ENCODE data around the gene NOL12.

Gene NOL12

DNA sequence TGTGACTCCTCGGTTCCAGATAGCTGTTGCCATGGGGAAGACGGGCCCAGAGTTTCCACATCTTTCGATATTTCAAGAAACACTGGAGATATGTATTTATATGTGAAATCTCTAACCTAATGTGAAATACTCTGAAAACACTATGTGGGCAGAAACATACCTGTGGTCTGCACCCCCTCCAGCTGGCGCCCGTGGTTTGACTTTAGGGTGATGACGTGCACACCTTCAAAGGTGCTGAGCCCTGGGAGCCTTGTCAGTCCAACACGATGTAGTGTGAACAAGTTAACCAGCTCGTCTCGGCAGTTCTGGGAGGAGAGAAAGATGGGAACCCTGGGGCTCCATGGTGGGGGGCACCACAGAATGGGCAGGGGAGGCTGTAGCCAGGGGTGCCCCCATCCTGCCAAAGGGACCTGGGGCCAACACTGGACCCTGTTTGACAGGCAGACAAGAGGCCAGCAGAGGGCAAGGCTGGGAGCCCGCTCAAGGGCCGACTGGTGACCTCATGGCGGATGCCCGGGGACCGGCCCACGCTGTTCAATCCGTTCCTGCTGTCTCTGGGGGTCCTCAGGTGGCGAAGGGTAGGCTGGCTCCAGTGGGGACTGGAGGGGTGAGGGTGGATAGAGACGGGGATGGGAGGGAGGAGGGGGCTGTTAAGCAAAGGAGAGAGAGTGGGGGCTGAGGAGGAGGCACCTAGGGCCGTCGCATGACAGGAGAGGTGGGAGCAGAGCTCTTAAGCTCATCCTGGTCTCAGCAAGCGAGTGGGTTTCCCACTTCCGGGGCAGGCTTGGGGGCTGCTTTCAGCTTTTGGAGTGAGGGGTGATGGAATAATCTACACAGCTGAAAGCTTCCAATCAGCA, 54.5 kb downstream of the NOL12 start:
- TF ChIP-seq, protein P1, sequence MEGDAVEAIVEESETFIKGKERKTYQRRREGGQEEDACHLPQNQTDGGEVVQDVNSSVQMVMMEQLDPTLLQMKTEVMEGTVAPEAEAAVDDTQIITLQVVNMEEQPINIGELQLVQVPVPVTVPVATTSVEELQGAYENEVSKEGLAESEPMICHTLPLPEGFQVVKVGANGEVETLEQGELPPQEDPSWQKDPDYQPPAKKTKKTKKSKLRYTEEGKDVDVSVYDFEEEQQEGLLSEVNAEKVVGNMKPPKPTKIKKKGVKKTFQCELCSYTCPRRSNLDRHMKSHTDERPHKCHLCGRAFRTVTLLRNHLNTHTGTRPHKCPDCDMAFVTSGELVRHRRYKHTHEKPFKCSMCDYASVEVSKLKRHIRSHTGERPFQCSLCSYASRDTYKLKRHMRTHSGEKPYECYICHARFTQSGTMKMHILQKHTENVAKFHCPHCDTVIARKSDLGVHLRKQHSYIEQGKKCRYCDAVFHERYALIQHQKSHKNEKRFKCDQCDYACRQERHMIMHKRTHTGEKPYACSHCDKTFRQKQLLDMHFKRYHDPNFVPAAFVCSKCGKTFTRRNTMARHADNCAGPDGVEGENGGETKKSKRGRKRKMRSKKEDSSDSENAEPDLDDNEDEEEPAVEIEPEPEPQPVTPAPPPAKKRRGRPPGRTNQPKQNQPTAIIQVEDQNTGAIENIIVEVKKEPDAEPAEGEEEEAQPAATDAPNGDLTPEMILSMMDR (conservative IDR thresholded peaks at IDR 0.05; ENCODE audit: low read depth, low read length): no peak
- DNase-seq (ENCODE audit: low read depth): peak; percentile 30
- H3K4me3 ChIP-seq (ENCODE audit: low read depth, low read length): no peak overlapping the region

DNA sequence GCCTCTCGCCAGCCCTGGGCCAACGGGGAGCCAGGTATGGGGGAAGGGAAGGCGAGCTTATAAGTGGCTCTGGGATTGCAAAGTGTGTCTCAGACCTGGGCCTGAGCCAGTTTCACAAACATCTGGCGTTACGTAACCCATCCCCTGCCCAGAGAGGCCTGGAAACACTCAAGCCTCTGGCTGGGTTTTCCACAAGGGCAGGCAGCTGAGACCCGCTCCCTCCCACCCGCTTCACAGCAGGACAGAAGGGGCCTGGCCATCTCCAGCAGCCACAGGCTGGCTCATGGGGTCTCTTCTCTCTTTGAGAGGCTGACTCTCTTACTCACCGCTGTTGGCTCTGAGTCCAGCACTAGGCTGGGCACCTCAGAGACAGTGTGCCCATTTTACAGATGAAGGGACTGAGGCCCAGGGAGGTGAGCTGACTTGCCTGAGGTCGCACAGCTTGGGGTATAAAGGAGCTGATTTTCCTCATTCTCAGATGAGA, 55.2 kb downstream of the NOL12 start:
- TF ChIP-seq, protein P1 (conservative IDR thresholded peaks at IDR 0.05; ENCODE audit: low read depth, low read length): no peak
- peak; percentile 99 for DNase-seq (ENCODE audit: low read depth)

DNA sequence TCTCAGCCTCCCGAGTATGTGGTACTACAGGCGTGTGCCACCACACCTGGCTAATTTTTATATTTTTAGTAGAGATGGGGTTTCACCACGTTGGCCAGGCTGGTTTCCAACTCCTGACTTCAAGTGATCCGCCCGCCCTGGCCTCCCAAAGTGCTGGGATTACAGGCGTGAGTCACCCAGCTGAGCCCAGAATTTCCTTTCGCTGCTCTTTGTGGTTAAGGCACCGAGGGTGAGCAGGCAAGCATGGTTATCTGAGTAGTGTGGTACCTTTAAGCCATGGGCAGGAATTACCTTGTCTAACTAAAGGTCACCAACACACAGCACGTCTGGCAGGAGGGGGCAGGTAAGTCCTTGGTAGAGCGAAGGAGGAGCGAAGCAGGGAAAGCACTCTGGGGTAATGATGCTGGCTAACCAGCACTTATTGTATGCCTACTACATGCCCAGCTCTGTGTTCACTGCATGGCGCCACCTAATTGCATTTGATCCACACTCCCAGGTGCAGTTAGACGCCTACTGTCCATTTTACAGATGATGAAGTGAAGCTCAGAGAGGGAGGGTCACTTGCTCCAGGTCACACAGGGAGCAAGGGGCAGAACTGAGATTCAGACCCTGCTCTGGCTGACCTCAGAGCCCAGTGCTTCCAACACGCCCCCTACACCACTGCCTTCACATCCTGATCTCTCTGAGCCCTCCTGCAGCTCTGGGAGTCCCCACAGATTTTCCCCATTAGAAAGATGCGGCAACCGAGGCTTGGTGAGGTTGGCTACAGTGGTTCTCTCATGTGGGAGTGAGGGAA, 56.4 kb downstream of the NOL12 start:
- TF ChIP-seq, protein P1 (conservative IDR thresholded peaks at IDR 0.05; ENCODE audit: low read depth, low read length): no peak
- no peak overlapping the region for H3K4me3 ChIP-seq (ENCODE audit: low read depth, low read length)
- peak; percentile 86 for DNase-seq (ENCODE audit: low read depth)

More for the DNA sequence above, 55.2 kb downstream of the NOL12 start:
- no peak overlapping the region for H3K4me3 ChIP-seq (ENCODE audit: low read depth, low read length)

All from choroid plexus epithelial cell (primary cell).